ENCODE data around the gene C1orf174. TPM values are rescaled to one million over a fixed set of nuclear protein-coding genes. Genes with fewer than 3 reads are reported as not detected.

Gene C1orf174
- total and polyA plus RNA-seq, 2 of the 13 experiments (the other 11 are each of a cell fraction or from before 2014, with no cell fraction given) = 21.6 to 31.4 TPM

DNA sequence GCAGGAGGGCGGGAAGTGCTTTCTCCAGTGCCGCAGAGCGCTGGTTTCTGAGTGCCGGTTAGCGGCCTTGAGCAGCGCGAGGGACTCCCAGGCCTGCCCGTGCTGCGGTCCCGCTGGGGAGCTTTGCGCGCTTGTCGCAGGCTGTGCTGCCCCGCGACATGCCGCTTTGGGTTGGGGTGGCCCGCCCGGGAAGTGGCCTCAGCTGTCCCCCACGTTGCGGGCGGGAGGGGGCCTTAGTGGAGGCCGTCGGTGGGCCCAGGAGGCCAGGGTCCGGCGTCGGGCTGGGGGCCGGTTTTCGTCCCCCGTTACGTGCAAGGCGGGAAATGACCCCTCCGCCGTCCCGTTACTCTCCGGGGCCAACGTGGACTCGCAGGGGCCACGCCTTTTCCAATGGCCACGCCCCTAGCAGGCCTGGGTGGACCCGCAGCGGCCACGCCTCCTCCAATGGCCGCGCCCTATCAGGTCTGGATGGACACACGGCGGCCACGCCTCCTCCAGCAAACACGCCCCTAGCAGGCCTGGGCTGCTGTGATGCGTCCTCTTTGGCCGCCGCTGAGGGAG, 977 bp upstream of the C1orf174 start (continued):
- no peak; the same call in none of the 2 replicates for TF ChIP-seq ZNF788 (CRISPR knock-in tag; IDR thresholded peaks at IDR 0.05; ENCODE audit: borderline replicate concordance)
- no peak for TF ChIP-seq ZNF589 (CRISPR knock-in tag; conservative IDR thresholded peaks at IDR 0.05)
- TF ChIP-seq, protein P1, sequence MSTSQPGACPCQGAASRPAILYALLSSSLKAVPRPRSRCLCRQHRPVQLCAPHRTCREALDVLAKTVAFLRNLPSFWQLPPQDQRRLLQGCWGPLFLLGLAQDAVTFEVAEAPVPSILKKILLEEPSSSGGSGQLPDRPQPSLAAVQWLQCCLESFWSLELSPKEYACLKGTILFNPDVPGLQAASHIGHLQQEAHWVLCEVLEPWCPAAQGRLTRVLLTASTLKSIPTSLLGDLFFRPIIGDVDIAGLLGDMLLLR (CRISPR knock-in tag; IDR thresholded peaks at IDR 0.05) = no peak; the same call in 1 of the 2 replicates
- no peak; the same call in 1 of the 2 replicates for TF ChIP-seq TARDBP (CRISPR knock-in tag; IDR thresholded peaks at IDR 0.05)
- no peak for TF ChIP-seq ZNF775 (CRISPR knock-in tag; IDR thresholded peaks at IDR 0.05; ENCODE audit: borderline replicate concordance)
- TF ChIP-seq SRY (CRISPR knock-in tag; IDR thresholded peaks at IDR 0.05) = no peak
- no peak; the same call in 1 of the 2 replicates for TF ChIP-seq ZBTB42 (CRISPR knock-in tag; IDR thresholded peaks at IDR 0.05)
- TF ChIP-seq CBX1 (IDR thresholded peaks at IDR 0.05; ENCODE audit: low read depth) = no peak
- no peak for TF ChIP-seq ZNF839 (CRISPR knock-in tag; IDR thresholded peaks at IDR 0.05; ENCODE audit: borderline replicate concordance)
- TF ChIP-seq ZNF556 (CRISPR knock-in tag; IDR thresholded peaks at IDR 0.05; ENCODE audit: borderline replicate concordance) = no peak
- TF ChIP-seq, protein P2, sequence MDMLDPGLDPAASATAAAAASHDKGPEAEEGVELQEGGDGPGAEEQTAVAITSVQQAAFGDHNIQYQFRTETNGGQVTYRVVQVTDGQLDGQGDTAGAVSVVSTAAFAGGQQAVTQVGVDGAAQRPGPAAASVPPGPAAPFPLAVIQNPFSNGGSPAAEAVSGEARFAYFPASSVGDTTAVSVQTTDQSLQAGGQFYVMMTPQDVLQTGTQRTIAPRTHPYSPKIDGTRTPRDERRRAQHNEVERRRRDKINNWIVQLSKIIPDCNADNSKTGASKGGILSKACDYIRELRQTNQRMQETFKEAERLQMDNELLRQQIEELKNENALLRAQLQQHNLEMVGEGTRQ (IDR thresholded peaks at IDR 0.05; ENCODE audit: low read depth, low read length) = no peak
- TF ChIP-seq, protein P2 (CRISPR knock-in tag; IDR thresholded peaks at IDR 0.05; ENCODE audit: borderline replicate concordance) = no peak; the same call in 1 of the 2 replicates
- TF ChIP-seq ZNF143 (CRISPR knock-in tag; IDR thresholded peaks at IDR 0.05) = no peak; the same call in 1 of the 2 replicates
- no peak for TF ChIP-seq ZKSCAN5 (CRISPR knock-in tag; IDR thresholded peaks at IDR 0.05)
- TF ChIP-seq, protein P3, sequence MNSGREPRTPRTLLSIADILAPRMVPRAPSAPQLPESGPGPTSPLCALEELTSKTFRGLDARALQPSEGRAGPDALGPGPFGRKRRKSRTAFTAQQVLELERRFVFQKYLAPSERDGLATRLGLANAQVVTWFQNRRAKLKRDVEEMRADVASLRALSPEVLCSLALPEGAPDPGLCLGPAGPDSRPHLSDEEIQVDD (CRISPR knock-in tag; IDR thresholded peaks at IDR 0.05; ENCODE audit: borderline replicate concordance) = peak; percentile 57; the same call in 1 of the 2 replicates
- peak; percentile 78; the same call in 1 of the 2 replicates for TF ChIP-seq ZC3H13 (CRISPR knock-in tag; IDR thresholded peaks at IDR 0.05)
- TF ChIP-seq MATR3 (CRISPR knock-in tag; IDR thresholded peaks at IDR 0.05) = no peak
- no peak for TF ChIP-seq RARA (CRISPR knock-in tag; IDR thresholded peaks at IDR 0.05)
- TF ChIP-seq RBM22 (optimal IDR thresholded peaks at IDR 0.05; ENCODE audit: low read length) = no peak
- TF ChIP-seq, protein P4, sequence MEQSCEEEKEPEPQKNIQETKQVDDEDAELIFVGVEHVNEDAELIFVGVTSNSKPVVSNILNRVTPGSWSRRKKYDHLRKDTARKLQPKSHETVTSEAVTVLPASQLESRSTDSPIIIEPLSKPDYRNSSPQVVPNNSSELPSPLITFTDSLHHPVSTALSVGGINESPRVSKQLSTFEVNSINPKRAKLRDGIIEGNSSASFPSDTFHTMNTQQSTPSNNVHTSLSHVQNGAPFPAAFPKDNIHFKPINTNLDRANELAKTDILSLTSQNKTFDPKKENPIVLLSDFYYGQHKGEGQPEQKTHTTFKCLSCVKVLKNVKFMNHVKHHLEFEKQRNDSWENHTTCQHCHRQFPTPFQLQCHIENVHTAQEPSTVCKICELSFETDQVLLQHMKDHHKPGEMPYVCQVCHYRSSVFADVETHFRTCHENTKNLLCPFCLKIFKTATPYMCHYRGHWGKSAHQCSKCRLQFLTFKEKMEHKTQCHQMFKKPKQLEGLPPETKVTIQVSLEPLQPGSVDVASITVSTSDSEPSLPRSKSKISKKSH (CRISPR knock-in tag; IDR thresholded peaks at IDR 0.05; ENCODE audit: borderline replicate concordance) = no peak
- TF ChIP-seq ZSCAN30 (CRISPR knock-in tag; IDR thresholded peaks at IDR 0.05) = no peak
- no peak; the same call in 1 of the 2 replicates for TF ChIP-seq IRF2 (CRISPR knock-in tag; IDR thresholded peaks at IDR 0.05)
- peak; percentile 36 for TF ChIP-seq ZNF768 (CRISPR knock-in tag; IDR thresholded peaks at IDR 0.05)
- TF ChIP-seq ZSCAN20 (CRISPR knock-in tag; IDR thresholded peaks at IDR 0.05; ENCODE audit: borderline replicate concordance) = no peak
- TF ChIP-seq GATA4 (IDR thresholded peaks at IDR 0.05; ENCODE audit: borderline replicate concordance, low read depth) = no peak
- TF ChIP-seq AGO2 (optimal IDR thresholded peaks at IDR 0.05; ENCODE audit: low read depth, low read length) = peak; percentile 92
- no peak for TF ChIP-seq PITX1 (CRISPR knock-in tag; IDR thresholded peaks at IDR 0.05)
- no peak for TF ChIP-seq ZNF772 (CRISPR knock-in tag; IDR thresholded peaks at IDR 0.05)
